Duodenal mucosa (tissue), 2 donors: ENCODE data around the gene CRIP2.

Experiments
- H3K27ac ChIP-seq: one replicate; pipeline ENCODE4 v1.7.0; 2013; ENCODE audit warnings: low read depth, low read length
- H3K27me3 ChIP-seq, 2 donors: one replicate each; pipeline ENCODE4 v1.7.0; 2013; ENCODE audit warnings: low read length in 2 of 2, control low read depth in 1 of 2; ENCODE audit not compliant: insufficient read depth in 2 of 2, control insufficient read depth in 1 of 2
- H3K36me3 ChIP-seq, 2 donors: one replicate each; pipeline ENCODE4 v1.7.0; 2013; ENCODE audit warnings: low read length in 2 of 2, control low read depth in 1 of 2; ENCODE audit not compliant: insufficient read depth in 2 of 2, control insufficient read depth in 1 of 2
- H3K4me1 ChIP-seq, 2 donors: one replicate each; pipeline ENCODE4 v1.7.0; 2013; ENCODE audit warnings: low read length in 2 of 2, control low read depth in 1 of 2; ENCODE audit not compliant: insufficient read depth in 2 of 2, control insufficient read depth in 1 of 2
- H3K4me3 ChIP-seq, 2 donors: one replicate each; pipeline ENCODE4 v1.7.0; 2013; ENCODE audit warnings: low read length in 2 of 2, low read depth in 1 of 2
- H3K9ac ChIP-seq, 2 donors: one replicate each; pipeline ENCODE4 v1.7.0; 2013; ENCODE audit warnings: low read length in 2 of 2, low read depth in 1 of 2
- H3K9me3 ChIP-seq, 2 donors: one replicate each; pipeline ENCODE4 v1.7.0; 2013; ENCODE audit warnings: low read length in 2 of 2, control low read depth in 1 of 2; ENCODE audit not compliant: control insufficient read depth in 1 of 2

The CRIP2 gene

GRCh38 chr14:105495101-105495989 is 20.7 kb downstream of the CRIP2 start:
- Histone ChIP-seq H3K9me3 (no peaks in the 10 kb centered on the region), H3K36me3 (peaks cover 0 to 3% of the 10 kb centered on the region in 2 donors), H3K27ac (no peak overlapping the region), H3K4me3 (no peak overlapping the region), H3K27me3 (no peaks in the 10 kb centered on the region), H3K9ac (no peak overlapping the region), H3K4me1 (peaks cover 0 to 4% of the 10 kb centered on the region in 2 donors)

DNA sequence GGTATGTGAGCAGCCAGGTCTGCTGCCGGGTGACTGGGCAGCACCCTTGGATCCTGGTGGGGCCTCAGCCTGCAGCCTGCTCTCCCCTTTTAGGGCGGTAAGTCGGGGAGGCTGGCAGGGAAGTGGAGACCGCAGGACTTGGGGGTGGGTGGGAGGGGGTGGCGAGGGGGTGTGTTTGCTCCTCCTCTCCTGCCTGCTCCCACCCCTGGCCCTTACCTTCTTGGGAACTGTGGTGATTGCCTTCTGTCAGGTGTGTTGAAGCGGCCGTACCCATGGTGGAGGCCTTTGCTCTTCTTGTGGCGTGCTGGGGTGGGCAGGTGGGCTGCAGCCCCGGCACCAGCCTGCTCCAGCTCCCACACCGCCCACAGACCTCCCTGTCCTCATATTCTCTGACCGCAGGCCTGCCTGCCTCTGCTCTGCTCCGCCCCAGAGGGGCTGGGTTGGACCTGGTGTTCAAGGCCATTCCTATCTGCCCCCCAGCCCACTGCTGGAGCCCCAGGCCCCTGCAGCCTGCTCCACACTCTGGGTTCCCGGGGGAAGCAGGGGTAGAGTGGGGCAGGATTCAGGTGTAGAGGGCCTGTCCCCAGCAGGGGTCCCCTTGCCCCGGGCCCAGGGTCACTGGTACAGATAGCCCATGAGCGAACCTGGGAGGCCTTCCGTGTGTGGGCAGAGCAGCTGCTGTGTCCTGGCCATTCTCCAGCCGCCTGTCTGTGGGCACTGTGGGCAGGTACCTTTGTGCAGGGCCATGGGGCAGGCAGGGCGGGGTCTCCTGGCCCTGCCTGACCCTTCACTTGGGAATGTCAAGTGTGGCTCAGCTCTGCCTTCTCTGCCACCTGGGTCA is 21.6 kb downstream of the CRIP2 start:
- no peak overlapping the region for H3K27ac ChIP-seq
- peaks cover 0 to 3% of the 10 kb centered on the region in 2 donors for H3K36me3 ChIP-seq

GRCh38 chr14:105496831-105497591 is 22.4 kb downstream of the CRIP2 start:
- Histone ChIP-seq H3K4me1 (peaks cover 0 to under 1% of the 10 kb centered on the region in 2 donors), H3K9ac (no peak overlapping the region), H3K27ac (no peak overlapping the region), H3K9me3 (no peaks in the 10 kb centered on the region), H3K27me3 (no peaks in the 10 kb centered on the region), H3K4me3 (no peak overlapping the region), H3K36me3 (peaks cover 0 to 3% of the 10 kb centered on the region in 2 donors)

More for the DNA sequence above, 21.6 kb downstream of the CRIP2 start:
- no peak overlapping the region for H3K9ac ChIP-seq
- H3K9me3 ChIP-seq = no peaks in the 10 kb centered on the region
- peaks cover 0 to 4% of the 10 kb centered on the region in 2 donors for H3K4me1 ChIP-seq
- H3K4me3 ChIP-seq = no peak overlapping the region
- no peaks in the 10 kb centered on the region for H3K27me3 ChIP-seq

GRCh38 chr14:105497671-105498429 is 23.2 kb downstream of the CRIP2 start:
- Histone ChIP-seq H3K9me3 (no peaks in the 10 kb centered on the region), H3K27ac (no peak overlapping the region), H3K9ac (no peak overlapping the region), H3K4me1 (no peaks in the 10 kb centered on the region), H3K4me3 (no peak overlapping the region), H3K36me3 (no peaks in the 10 kb centered on the region), H3K27me3 (no peaks in the 10 kb centered on the region)

GRCh38 chr14:105498430-105499255 is 24.0 kb downstream of the CRIP2 start:
- no peak overlapping the region for H3K9ac ChIP-seq
- H3K27me3 ChIP-seq = no peaks in the 10 kb centered on the region
- no peak overlapping the region for H3K27ac ChIP-seq
- H3K4me1 ChIP-seq = no peaks in the 10 kb centered on the region
- H3K9me3 ChIP-seq = no peaks in the 10 kb centered on the region
- H3K4me3 ChIP-seq = no peak overlapping the region
- no peaks in the 10 kb centered on the region for H3K36me3 ChIP-seq

DNA sequence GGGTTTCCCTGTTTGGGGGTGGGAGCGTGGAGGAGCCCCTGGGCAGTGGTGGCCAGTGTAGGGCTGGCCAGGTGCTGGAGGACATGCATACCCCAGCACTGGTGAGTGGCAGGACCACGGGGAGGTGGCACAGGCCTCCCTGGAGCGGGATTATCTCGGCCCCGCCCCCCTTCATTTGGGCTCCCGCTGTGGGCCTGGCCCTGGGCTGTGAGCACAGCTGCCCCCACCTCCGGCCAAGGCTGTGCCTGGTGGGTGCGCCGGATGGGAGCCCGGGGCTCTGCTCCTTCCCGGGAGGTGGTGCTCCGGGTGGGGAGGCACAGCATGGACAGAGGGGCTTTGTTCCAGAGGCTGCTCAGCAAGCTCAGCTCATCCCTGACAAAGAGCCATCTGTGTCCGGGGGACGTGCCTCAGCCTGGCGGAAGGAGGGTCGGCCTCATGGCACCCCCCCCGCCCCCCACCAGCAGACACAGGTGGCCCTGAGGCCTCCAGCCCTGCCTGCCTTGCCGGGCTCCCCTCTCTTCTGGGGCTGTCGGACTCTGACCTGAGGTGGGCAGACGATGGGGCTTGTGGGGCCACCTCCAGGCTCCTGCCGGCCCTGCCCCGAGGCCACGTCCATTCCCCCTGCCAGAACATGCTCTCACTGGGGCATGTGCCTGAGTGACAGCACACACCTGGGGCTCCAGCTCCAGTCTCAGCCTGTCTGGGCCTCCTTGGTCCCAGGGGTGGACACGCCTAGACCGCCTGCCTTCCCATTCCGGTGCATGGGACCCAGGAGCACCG is 24.8 kb downstream of the CRIP2 start:
- Histone ChIP-seq H3K9me3 (no peaks in the 10 kb centered on the region), H3K27me3 (no peaks in the 10 kb centered on the region), H3K27ac (no peak overlapping the region), H3K4me1 (no peaks in the 10 kb centered on the region), H3K36me3 (no peaks in the 10 kb centered on the region), H3K4me3 (no peak overlapping the region), H3K9ac (no peak overlapping the region)

DNA sequence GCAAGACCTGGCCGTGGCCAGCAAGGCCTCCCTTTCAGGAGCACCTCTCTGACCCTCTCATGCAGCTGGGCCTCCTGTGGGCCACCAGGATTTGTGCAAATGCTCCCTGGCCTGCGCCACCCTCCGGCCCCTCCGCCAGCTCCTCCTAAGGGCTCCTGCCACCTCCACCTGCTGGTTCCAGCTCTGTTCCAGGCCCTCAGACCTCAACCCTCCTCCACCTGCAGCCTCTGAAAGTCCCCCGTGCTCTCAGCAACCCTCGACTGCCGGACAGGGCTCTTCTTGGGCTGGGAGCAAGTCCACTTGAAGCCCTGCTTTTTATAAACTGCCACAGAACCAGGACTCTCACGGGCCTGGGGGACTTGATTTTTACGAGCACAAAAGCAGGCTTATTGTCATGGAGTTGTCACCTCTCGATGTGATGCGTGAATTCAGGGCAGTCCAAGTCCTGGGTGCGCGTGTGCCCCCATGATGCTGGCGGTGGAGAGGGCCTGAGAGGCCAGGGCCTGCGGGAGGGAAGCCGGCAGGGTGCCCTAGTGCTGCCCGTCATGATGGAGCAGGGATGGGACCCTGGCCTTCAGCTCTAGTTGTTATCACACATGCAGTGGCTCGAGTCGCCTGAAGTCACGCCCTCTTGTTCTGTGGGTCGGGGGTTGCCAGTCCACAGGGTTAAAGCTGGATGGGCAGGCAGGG is 25.6 kb downstream of the CRIP2 start:
- Histone ChIP-seq H3K27ac (no peak overlapping the region), H3K9ac (no peak overlapping the region), H3K36me3 (no peaks in the 10 kb centered on the region), H3K27me3 (no peaks in the 10 kb centered on the region), H3K4me1 (no peaks in the 10 kb centered on the region), H3K9me3 (no peaks in the 10 kb centered on the region), H3K4me3 (no peak overlapping the region)

DNA sequence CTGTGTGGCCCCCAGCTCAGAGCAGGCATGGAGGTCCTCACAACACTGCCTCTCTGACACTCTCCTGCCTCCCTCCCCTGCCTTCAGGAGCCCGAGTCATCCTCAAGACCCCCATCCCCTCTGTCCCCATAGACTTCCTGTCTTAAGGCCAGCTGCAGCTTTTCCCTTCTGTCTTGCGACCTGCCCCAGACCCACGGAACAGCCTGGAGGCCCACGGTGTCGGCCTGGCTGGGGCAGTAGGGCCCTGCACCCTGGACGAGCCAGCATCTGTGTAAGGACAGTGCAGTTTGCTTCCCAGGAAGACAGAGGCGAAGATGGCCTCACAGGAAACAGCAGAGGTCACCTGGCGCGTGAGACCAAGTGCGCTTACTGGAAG is 26.1 kb downstream of the CRIP2 start:
- H3K27ac ChIP-seq = no peak overlapping the region
- H3K4me3 ChIP-seq = no peak overlapping the region
- no peaks in the 10 kb centered on the region for H3K4me1 ChIP-seq
- no peaks in the 10 kb centered on the region for H3K27me3 ChIP-seq
- H3K9me3 ChIP-seq = no peaks in the 10 kb centered on the region
- no peak overlapping the region for H3K9ac ChIP-seq
- H3K36me3 ChIP-seq = no peaks in the 10 kb centered on the region
